Activated CD4-positive, alpha-beta T cell treated with anti-CD3 and anti-CD28 coated beads, Interleukin-2, amount 10 ng/mL, durations not matched to agents 24 days and 14 days (primary cell): ENCODE measurements around the gene TBC1D22B. TPM values are rescaled to one million over a fixed set of nuclear protein-coding genes. Genes with fewer than 3 reads are reported as not detected.

Experiments used
- DNase-seq: peaks from one replicate; pipeline ENCODE4 v3.0.0; 2022
- H3K27ac Mint-ChIP-seq: one replicate; pipeline ENCODE4 v1.8.0; 2022; ENCODE audit warnings: mild to moderate bottlenecking, mixed read lengths
- H3K27me3 Mint-ChIP-seq: one replicate; pipeline ENCODE4 v1.8.0; 2022; ENCODE audit warnings: mixed read lengths
- H3K36me3 Mint-ChIP-seq: one replicate; pipeline ENCODE4 v1.8.0; 2022; ENCODE audit warnings: low read depth, mild to moderate bottlenecking, mixed read lengths
- H3K4me1 Mint-ChIP-seq: one replicate; pipeline ENCODE4 v1.8.0; 2021; ENCODE audit warnings: mixed read lengths
- H3K4me3 Mint-ChIP-seq: one replicate; pipeline ENCODE4 v1.8.0; 2022; ENCODE audit warnings: mild to moderate bottlenecking, moderate library complexity, mixed read lengths
- H3K9me3 Mint-ChIP-seq: one replicate; pipeline ENCODE4 v1.8.0; 2021; ENCODE audit warnings: mixed read lengths
- intact Hi-C: fragments of 100-400 bp; cut with micrococcal nuclease; formaldehyde crosslinking; loops from one replicate; pipeline ENCODE4 v1.15.1; 2023
- total RNA-seq: library from RNA; stranded (reverse); gene quantifications from 2 replicates; pipeline ENCODE4 v1.2.3, GENCODE V29; 2022

TBC1D22B gene
- total RNA-seq, 1 donor from 2014 or later = 18.7 TPM

DNA sequence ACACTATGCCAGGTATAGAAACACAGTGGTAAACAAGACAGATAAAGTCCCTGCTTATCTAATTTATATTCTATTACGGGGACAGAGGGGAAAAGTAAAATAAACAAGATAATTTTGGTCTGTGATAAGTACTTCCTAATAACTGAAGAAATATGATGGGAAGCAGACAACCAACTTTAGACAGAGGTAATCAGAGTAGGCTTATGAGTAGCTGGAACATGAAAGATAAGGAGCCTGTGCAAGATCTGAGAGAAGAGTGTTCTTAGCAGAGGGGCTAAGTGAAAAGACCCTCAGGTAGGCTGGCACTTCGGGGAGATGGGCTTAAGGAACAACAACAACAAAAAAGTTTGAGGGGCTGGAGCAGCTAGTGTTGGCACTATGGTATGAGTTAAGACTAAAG is 100.3 kb downstream of the TBC1D22B start:
- intact Hi-C loops = no loop called here
- H3K27ac Mint-ChIP-seq = no peak overlapping the region
- H3K4me3 Mint-ChIP-seq = no peak overlapping the region
- H3K9me3 Mint-ChIP-seq = no peaks in the 10 kb centered on the region
- peaks cover 22% of the 10 kb centered on the region for H3K4me1 Mint-ChIP-seq
- no peak for DNase-seq
- no peaks in the 10 kb centered on the region for H3K27me3 Mint-ChIP-seq
- peaks cover 21% of the 10 kb centered on the region for H3K36me3 Mint-ChIP-seq

DNA sequence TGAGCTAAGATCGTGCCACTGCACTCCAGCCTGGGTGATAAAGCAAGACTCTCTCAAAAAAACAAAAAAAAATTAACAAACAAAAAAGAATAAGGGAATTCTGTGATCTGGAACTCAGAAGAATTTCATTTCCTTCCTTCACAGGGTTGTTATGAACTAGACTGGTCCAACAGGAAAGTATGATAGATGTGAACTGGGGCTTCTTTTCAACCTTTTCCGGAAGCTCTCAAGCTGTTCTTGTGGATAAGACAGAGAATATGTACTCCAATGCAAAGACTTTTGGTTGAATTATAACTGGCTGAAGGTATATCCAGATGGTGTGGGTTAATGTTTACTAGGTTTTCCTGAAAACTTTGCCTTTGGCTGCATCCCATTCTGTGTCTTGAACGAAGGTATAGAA is 101.5 kb downstream of the TBC1D22B start:
- no peak overlapping the region for H3K27ac Mint-ChIP-seq
- H3K4me3 Mint-ChIP-seq = no peak overlapping the region
- peaks cover 17% of the 10 kb centered on the region for H3K4me1 Mint-ChIP-seq
- H3K27me3 Mint-ChIP-seq = no peaks in the 10 kb centered on the region
- peaks cover 20% of the 10 kb centered on the region for H3K36me3 Mint-ChIP-seq
- DNase-seq = no peak
- intact Hi-C loops = no loop called here
- no peaks in the 10 kb centered on the region for H3K9me3 Mint-ChIP-seq

DNA sequence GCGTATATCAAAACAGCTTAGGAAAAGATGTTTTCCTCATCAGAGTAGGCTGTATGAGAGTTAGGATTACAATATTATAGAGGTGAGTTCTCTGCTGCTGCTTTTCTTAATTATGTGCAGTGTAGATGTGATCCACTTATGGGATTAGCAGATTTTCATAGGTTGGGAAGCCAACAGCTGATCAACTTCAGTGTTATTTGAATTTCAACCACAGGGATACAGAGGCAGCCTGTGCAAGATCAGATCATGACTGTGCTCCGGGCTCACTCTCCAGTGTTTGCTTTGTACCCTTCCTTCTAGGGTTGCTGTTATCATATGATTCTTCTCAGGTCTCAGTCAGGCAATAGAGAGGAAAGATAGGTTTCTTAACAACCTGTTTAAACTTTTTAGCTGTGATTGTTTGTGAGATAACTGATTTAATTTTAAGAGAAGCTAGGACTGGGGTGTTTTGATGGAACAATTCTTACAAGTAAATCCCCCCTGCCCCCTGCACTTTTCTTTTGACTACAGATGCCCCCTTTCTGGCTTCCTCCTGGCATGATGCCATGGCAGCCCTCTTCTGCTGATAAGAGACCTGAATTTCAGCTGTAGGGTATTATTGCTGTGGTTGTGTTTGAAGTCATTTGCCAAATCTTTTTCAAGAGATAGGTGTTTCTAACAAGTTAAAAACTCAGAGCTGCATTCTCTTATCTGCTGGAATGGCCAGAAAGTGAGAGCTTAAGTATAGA is 104.7 kb downstream of the TBC1D22B start:
- H3K4me3 Mint-ChIP-seq = no peak overlapping the region
- H3K36me3 Mint-ChIP-seq = peaks cover 18% of the 10 kb centered on the region
- H3K27me3 Mint-ChIP-seq = no peaks in the 10 kb centered on the region
- no peak overlapping the region for H3K27ac Mint-ChIP-seq
- DNase-seq = no peak
- H3K9me3 Mint-ChIP-seq = no peaks in the 10 kb centered on the region
- peaks cover 6% of the 10 kb centered on the region for H3K4me1 Mint-ChIP-seq
- intact Hi-C loops = no loop called here

DNA sequence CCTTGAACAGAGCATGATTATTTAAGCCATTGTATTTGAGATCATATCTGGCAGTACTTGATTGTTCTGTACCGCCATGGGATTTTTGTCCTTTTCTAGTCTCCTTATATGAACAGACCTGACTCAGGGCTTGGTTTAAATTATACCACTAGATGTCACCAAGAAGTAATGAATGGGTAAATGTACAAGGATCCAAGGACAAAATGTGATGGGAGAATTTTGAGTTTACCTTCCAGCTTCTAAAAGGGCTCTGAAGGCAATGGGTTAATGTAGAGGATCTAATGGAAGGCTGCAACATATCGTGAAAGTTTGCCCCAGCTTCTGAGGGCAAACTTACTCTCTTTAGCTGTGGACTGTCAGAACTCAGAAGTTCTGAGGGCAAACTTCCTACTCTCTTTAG is 108.2 kb downstream of the TBC1D22B start:
- Mint-ChIP-seq H3K27me3 (no peaks in the 10 kb centered on the region), H3K4me1 (peaks cover 12% of the 10 kb centered on the region), H3K36me3 (peaks cover 39% of the 10 kb centered on the region), H3K4me3 (no peak overlapping the region), H3K27ac (no peak overlapping the region), H3K9me3 (no peaks in the 10 kb centered on the region)
- intact Hi-C loops = no loop called here
- no peak for DNase-seq

DNA sequence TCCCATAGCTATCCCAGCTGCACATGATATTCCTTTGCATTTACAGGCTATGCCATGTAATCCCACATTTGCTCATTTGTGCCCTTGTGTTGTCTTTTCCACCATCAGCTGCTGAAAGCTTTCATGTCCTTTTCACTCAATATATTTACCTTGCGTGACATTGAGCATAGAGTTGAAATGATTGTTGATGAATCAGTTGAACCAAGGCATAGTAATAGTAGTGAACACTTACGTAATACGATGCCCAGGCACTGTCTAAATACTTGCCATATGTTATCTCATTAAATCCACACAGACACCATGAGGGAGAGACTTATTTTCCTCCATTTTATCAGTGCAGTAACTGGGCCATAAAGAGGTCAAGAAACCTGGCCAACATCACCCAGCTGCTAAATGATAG is 109.3 kb downstream of the TBC1D22B start:
- H3K27ac Mint-ChIP-seq = no peak overlapping the region
- no peak for DNase-seq
- H3K27me3 Mint-ChIP-seq = no peaks in the 10 kb centered on the region
- H3K4me3 Mint-ChIP-seq = no peak overlapping the region
- H3K4me1 Mint-ChIP-seq = peaks cover 12% of the 10 kb centered on the region
- H3K36me3 Mint-ChIP-seq = peaks cover 34% of the 10 kb centered on the region
- intact Hi-C loops = no loop called here
- H3K9me3 Mint-ChIP-seq = no peaks in the 10 kb centered on the region

DNA sequence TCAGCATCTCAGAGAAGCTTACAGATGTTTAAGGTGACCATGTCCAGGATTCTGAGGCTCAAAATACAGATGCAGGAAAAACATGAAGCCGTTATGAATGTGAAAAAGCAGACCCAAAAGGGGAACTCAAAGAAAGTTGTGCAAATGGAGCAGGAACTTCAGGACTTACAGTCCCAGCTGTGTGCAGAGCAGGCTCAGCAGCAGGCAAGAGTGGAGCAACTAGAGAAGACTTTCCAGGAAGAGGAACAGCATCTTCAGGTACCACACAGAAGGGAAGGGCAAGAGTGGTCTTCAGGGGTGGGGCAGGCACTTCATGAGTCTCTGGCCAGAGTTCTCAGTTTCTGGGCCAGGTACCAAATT is 111.4 kb downstream of the TBC1D22B start:
- DNase-seq = no peak
- no peaks in the 10 kb centered on the region for H3K9me3 Mint-ChIP-seq
- intact Hi-C loops = no loop called here
- peak overlapping the region; percentile 10 for H3K27ac Mint-ChIP-seq
- H3K4me1 Mint-ChIP-seq = peaks cover 12% of the 10 kb centered on the region
- H3K36me3 Mint-ChIP-seq = peaks cover 37% of the 10 kb centered on the region
- H3K27me3 Mint-ChIP-seq = no peaks in the 10 kb centered on the region
- H3K4me3 Mint-ChIP-seq = no peak overlapping the region

DNA sequence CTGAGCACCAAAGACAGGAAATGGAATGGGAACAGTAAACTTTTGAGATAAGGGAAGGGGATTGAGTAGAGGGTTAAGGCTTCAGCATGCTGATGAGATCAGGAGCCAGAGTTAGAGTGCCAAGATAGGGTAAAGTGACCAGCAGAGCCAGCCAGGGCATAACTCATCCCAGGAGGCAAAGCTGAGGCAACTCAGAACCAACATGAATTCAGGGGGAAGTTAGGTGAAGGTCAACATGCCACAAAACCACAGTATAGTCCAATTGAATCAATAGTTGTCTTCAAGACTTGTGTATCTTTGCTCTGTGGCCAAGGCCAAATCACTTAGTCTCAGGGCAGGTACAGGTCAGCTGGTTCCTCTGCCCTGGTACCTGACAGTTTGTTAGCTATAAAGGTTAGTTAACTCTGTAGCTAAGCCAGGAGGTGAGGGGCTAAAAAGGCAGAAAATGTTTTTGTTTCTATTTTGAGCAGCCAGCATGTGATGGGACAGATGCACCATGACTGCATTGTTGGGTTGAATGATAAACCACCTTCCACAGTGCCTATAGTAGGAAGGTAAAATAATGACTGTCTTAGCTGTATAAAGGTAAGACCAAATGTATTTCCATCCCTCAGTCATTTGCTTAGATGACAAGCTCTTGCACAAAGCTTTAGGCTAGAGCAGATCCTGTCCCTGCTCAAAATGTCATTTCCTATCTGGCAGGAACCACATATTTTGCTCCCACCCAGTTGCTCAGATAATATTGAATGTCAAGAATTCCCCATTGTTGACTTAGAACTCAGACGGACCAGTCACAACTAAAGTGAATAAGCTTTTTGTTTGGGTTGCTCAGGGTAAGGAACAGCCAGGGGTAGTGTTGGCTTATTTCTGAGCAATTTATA is 112.0 kb downstream of the TBC1D22B start:
- intact Hi-C loops = no loop called here

DNA sequence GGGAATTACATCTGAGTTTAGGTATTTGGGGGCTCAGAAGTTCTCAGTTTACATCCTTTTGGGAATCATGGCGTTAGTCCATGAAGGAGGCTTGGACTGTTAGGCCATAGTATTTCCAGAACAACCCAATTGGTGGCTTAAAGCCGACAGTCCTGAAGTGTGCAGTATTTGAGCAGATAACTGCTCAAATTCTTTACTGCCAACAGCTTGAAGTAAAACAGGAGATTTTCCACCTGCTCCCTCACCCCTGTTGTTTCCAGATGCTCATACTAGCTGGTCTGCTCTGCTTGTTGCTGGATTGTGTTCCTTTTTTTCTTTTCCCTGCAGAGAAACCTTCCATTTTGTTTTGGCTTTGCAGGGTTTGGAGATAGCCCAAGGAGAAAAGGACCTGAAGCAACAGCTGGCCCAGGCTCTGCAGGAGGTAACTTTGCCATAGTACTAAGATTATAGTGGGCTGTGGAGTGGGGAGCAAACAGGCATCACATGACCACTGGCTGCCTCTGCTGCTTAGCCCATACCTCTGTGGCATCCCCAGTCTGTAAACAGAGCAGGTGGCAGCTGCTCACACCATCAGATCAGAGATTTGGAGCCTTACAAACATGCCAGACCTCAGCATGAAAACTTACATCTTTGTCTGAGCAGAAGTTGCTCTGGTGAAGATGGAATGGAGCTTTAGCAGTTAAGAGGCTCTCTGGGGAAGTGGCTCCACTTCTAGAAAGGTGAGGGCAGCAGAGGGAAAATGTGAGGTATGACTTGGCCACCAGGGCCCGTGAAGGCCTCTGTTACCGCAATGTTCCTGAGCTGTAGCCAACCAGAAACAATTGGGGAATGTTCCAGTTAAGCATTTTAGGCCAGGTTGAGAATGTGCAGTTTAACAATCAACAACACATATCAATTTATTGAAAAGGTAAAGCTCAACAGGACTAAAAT is 113.8 kb downstream of the TBC1D22B start:
- Mint-ChIP-seq H3K36me3 (peaks cover 44% of the 10 kb centered on the region), H3K27ac (no peak overlapping the region), H3K4me3 (no peak overlapping the region), H3K4me1 (peaks cover 12% of the 10 kb centered on the region), H3K27me3 (no peaks in the 10 kb centered on the region), H3K9me3 (no peaks in the 10 kb centered on the region)
- DNase-seq = no peak
- intact Hi-C loops = no loop called here

More for the DNA sequence above, 112.0 kb downstream of the TBC1D22B start:
- H3K27ac Mint-ChIP-seq = peak overlapping the region; percentile 10
- DNase-seq = no peak
- H3K27me3 Mint-ChIP-seq = no peaks in the 10 kb centered on the region
- H3K4me1 Mint-ChIP-seq = peaks cover 12% of the 10 kb centered on the region
- no peak overlapping the region for H3K4me3 Mint-ChIP-seq
- no peaks in the 10 kb centered on the region for H3K9me3 Mint-ChIP-seq
- peaks cover 38% of the 10 kb centered on the region for H3K36me3 Mint-ChIP-seq

DNA sequence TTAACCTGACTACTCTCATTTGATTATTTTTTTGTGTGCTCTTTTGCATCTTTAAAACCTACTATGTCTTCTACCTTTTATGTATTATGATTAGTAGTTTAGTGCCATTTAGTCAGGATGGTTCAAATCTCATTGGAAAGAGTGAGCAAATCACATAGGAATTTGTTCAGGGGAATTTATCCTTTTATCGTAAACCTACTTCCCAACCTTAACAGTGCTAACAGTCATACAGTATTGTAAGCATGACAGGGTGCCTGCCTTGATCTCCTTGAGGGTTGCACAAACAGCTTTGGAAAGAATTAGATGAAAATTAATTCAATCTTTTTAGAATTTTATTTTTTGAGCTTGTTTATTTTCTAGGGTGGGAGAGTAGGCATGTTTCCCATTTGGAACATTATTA is 114.5 kb downstream of the TBC1D22B start:
- peaks cover 12% of the 10 kb centered on the region for H3K4me1 Mint-ChIP-seq
- intact Hi-C loops = no loop called here
- peaks cover 43% of the 10 kb centered on the region for H3K36me3 Mint-ChIP-seq
- no peaks in the 10 kb centered on the region for H3K27me3 Mint-ChIP-seq
- no peaks in the 10 kb centered on the region for H3K9me3 Mint-ChIP-seq
- H3K27ac Mint-ChIP-seq = no peak overlapping the region
- DNase-seq = no peak
- H3K4me3 Mint-ChIP-seq = no peak overlapping the region

DNA sequence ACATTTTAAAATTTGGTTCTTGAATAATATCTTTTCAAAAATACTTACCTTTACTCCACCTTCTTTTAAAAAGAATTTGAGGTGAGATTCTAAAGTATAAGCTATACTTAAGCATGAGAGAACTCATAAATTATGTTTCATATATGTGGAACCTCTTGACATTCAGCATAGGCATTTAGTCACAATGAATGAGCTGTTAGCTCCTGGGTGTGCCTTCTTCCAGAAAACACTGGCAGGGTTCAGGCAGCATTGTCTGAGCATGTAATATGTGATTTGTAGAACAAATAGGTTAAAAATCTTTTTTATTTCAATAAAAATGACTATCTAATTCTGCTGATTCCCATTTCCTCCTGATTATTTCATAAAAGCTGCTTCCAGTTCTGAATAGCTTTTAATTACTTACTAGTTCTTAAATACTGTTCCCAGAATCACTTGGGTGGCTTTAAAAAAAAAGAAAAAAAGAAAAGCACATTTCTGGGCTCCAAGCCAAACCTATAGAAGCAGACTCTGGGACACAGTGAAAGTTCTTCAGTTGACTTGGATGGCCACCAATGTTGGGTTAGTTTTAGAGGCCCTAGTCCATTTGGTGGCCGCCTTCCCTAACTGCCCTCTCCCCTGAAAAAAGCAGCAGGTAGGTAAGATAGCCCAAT is 116.4 kb downstream of the TBC1D22B start:
- H3K27ac Mint-ChIP-seq = no peak overlapping the region
- H3K27me3 Mint-ChIP-seq = no peaks in the 10 kb centered on the region
- no peak for DNase-seq
- intact Hi-C loops = no loop called here
- no peaks in the 10 kb centered on the region for H3K9me3 Mint-ChIP-seq
- H3K36me3 Mint-ChIP-seq = peaks cover 43% of the 10 kb centered on the region
- H3K4me3 Mint-ChIP-seq = no peak overlapping the region
- H3K4me1 Mint-ChIP-seq = peaks cover 8% of the 10 kb centered on the region

DNA sequence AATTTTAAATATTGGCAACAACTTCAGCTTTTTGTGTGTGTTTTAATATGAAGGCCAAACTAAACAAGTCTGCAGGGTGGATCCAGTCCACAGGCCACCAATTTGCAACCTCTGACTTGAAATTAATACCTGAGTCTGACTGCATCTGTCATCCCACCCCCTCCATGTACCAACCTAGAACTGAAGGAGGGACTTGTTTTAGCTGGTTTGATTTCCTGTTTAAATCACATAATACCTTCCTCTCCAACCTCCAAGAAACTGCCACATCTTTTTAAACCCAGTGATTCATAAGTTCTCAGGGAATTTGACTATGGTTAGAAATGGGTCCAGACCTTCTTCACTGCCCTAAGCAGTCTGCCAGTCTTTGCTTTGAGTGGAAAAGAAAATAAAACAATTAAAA is 117.8 kb downstream of the TBC1D22B start:
- Mint-ChIP-seq H3K4me1 (no peaks in the 10 kb centered on the region), H3K9me3 (no peaks in the 10 kb centered on the region), H3K4me3 (no peak overlapping the region), H3K27ac (no peak overlapping the region), H3K27me3 (no peaks in the 10 kb centered on the region), H3K36me3 (peaks cover 34% of the 10 kb centered on the region)
- intact Hi-C loops = no loop called here
- DNase-seq = no peak

DNA sequence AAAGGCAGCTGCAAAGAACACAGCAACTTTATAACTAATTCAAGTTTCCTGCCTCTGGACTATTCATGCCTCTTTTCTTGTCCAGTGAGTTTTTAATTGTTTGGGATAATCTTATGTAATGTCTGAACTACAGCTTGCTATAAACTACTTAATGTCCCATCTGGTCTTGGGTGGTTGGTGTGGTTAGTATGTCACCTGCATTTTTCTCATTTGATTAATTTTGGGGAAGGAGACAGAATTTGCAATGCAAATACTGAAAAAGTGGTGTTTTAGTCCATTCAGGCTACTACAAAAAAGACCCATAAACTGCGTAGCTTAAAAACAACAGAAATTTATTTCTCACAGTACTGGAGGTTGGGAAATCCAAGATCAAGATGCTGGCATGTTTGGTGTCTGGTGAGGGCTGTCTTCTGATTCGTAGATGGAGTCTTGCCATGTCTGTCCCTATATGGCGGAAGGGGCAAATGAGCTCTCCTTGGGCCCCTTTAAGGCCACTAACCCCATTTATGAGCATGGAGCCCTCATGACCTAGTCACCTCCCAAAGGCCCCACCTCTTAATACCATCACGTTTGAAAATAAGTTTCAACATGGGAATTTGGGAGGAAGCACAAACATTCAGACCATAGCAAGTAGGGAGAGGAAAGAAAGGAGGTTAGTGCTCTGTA is 118.6 kb downstream of the TBC1D22B start:
- Mint-ChIP-seq H3K27me3 (no peaks in the 10 kb centered on the region), H3K36me3 (peaks cover 34% of the 10 kb centered on the region), H3K4me3 (no peak overlapping the region), H3K27ac (no peak overlapping the region), H3K4me1 (no peaks in the 10 kb centered on the region), H3K9me3 (no peaks in the 10 kb centered on the region)
- intact Hi-C loops = no loop called here
- no peak for DNase-seq

DNA sequence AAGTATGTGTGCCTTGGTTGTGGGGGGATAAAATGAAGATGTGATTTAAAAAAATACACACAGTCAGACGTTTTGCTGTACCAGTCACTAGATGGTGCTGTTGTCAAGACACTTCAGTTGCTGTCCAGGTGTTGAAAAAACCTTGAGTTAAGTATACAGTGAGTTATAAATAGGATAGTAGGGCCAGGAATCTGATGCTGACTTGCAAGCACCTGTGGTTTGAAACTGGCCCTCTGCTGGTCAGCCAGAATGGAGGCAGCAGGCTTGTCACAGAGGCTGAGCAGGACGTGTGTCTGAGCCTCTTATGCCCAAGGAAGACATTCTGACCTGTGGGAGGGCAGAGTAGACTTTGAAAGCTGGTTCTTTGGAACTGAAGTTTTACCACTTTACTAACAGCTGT is 124.0 kb downstream of the TBC1D22B start:
- DNase-seq = peak; percentile 79
- Mint-ChIP-seq H3K36me3 (peaks cover 41% of the 10 kb centered on the region), H3K4me1 (no peaks in the 10 kb centered on the region), H3K27me3 (no peaks in the 10 kb centered on the region), H3K9me3 (no peaks in the 10 kb centered on the region), H3K27ac (no peak overlapping the region), H3K4me3 (no peak overlapping the region)
- intact Hi-C loops = loop anchor here (1.0 to 2.0 kb wide), 2 partner anchors 185 to 311 kb away; no protein-coding TSS in a partner anchor
